Ishikawa (cell line): ENCODE data around the gene AGBL5.

Experiments
- CEBPB ChIP-seq: IDR thresholded peaks from 2 replicates; pipeline ENCODE4 v1.6.1; 2012
- CREB1 ChIP-seq: IDR thresholded peaks from 2 replicates; pipeline ENCODE4 v1.6.1; 2012; ENCODE audit warnings: low read depth
- EGR1 ChIP-seq: IDR thresholded peaks from 2 replicates; pipeline ENCODE4 v1.6.1; 2012
- EP300 ChIP-seq: IDR thresholded peaks from 2 replicates; pipeline ENCODE4 v1.6.1; 2012; ENCODE audit warnings: borderline replicate concordance
- FOXM1 ChIP-seq: IDR thresholded peaks from 2 replicates; pipeline ENCODE4 v1.6.1; 2012; ENCODE audit warnings: low read depth, borderline replicate concordance
- MAX ChIP-seq: IDR thresholded peaks from 2 replicates; pipeline ENCODE4 v1.6.1; 2012
- NFIC ChIP-seq: IDR thresholded peaks from 2 replicates; pipeline ENCODE4 v1.6.1; 2012
- RAD21 ChIP-seq: IDR thresholded peaks from 2 replicates; pipeline ENCODE4 v1.6.1; 2012; ENCODE audit warnings: low read depth
- REST ChIP-seq: IDR thresholded peaks from 2 replicates; pipeline ENCODE4 v1.6.1; 2012; ENCODE audit warnings: low read depth, mild to moderate bottlenecking
- TAF1 ChIP-seq: IDR thresholded peaks from 2 replicates; pipeline ENCODE4 v1.6.1; 2012; ENCODE audit warnings: low read depth, mild to moderate bottlenecking
- TCF12 ChIP-seq: IDR thresholded peaks from 2 replicates; pipeline ENCODE4 v1.6.1; 2012; ENCODE audit warnings: low read depth
- TEAD4 ChIP-seq: IDR thresholded peaks from 2 replicates; pipeline ENCODE4 v1.6.1; 2012
- USF1 ChIP-seq: IDR thresholded peaks from 2 replicates; pipeline ENCODE4 v1.6.1; 2012
- YY1 ChIP-seq: IDR thresholded peaks from 2 replicates; pipeline ENCODE4 v1.6.1; 2012; ENCODE audit warnings: low read depth
- ZBTB7A ChIP-seq: IDR thresholded peaks from 2 replicates; pipeline ENCODE4 v1.6.1; 2012; ENCODE audit warnings: low read depth

Gene AGBL5

GRCh38 chr2:27097341-27097740, 45.9 kb downstream of the AGBL5 start:
- TF ChIP-seq EP300 = no peak
- TF ChIP-seq EGR1 = no peak
- TF ChIP-seq REST = no peak
- no peak for TF ChIP-seq TAF1
- TF ChIP-seq CEBPB = no peak

- TF ChIP-seq NFIC (no peak), RAD21 (no peak), YY1 (no peak), TCF12 (no peak)
These were observed 48.0 kb downstream of the AGBL5 start for GRCh38 chr2:27099334-27099955.

- TF ChIP-seq EGR1 (no peak), USF1 (no peak), YY1 (no peak), REST (no peak), FOXM1 (no peak), CEBPB (no peak), TEAD4 (no peak), TAF1 (no peak), NFIC (no peak), RAD21 (no peak), CREB1 (no peak), MAX (no peak), ZBTB7A (no peak), TCF12 (no peak), EP300 (no peak)
These were observed 48.6 kb downstream of the AGBL5 start for GRCh38 chr2:27100036-27100435.

GRCh38 chr2:27102329-27102728, 50.9 kb downstream of the AGBL5 start:
- TF ChIP-seq EP300 = no peak
- TF ChIP-seq RAD21 = no peak
- TF ChIP-seq ZBTB7A = no peak
- no peak for TF ChIP-seq CEBPB
- no peak for TF ChIP-seq MAX
- TF ChIP-seq TEAD4 = no peak
- TF ChIP-seq USF1 = no peak
- TF ChIP-seq CREB1 = no peak
- no peak for TF ChIP-seq TCF12
- TF ChIP-seq REST = no peak
- no peak for TF ChIP-seq EGR1
- no peak for TF ChIP-seq FOXM1

GRCh38 chr2:27105981-27106380, 54.5 kb downstream of the AGBL5 start:
- TF ChIP-seq NFIC = no peak
- TF ChIP-seq YY1 = no peak
- TF ChIP-seq ZBTB7A = no peak
- no peak for TF ChIP-seq MAX
- TF ChIP-seq TAF1 = no peak
- no peak for TF ChIP-seq REST
- TF ChIP-seq TCF12 = no peak
- TF ChIP-seq CREB1 = no peak
- TF ChIP-seq CEBPB = no peak
- TF ChIP-seq RAD21 = no peak
- no peak for TF ChIP-seq EP300
- no peak for TF ChIP-seq USF1
- TF ChIP-seq TEAD4 = no peak
- no peak for TF ChIP-seq FOXM1
- TF ChIP-seq EGR1 = no peak
